HFFc6 (cell line): Measurements from ENCODE around the gene ATG16L2. TPM values are rescaled to one million over a fixed set of nuclear protein-coding genes. Genes with fewer than 3 reads are reported as not detected.

Experiments
- DNase-seq: peaks from one replicate; pipeline ENCODE4 v3.0.0-alpha.2; 2018
- H3K27ac Mint-ChIP-seq: 2 replicates; pipeline ENCODE4 v1.8.0; 2020; ENCODE audit warnings: mild to moderate bottlenecking, mixed read lengths
- H3K27me3 Mint-ChIP-seq: 2 replicates; pipeline ENCODE4 v1.8.0; 2021; ENCODE audit warnings: mild to moderate bottlenecking, moderate library complexity, mixed read lengths; ENCODE audit not compliant: insufficient read depth
- H3K36me3 Mint-ChIP-seq: 2 replicates; pipeline ENCODE4 v1.8.0; 2021; ENCODE audit warnings: low read depth, mixed read lengths
- H3K4me1 Mint-ChIP-seq: 2 replicates; pipeline ENCODE4 v1.8.0; 2020; ENCODE audit warnings: low read depth, mixed read lengths
- H3K4me3 Mint-ChIP-seq: 2 replicates; pipeline ENCODE4 v1.8.0; 2020; ENCODE audit warnings: mild to moderate bottlenecking, moderate library complexity, mixed read lengths
- H3K9me3 Mint-ChIP-seq: 2 replicates; pipeline ENCODE4 v1.8.0; 2020; ENCODE audit warnings: mild to moderate bottlenecking, mixed read lengths
- total RNA-seq, 6 experiments: library from RNA; stranded (reverse); fragmentation: NEBNext Ultra II Directional; extraction: Animal tissue kit (Norgen Biotek cat#: 25700); gene quantifications; 2 replicates in 1 of 6; 3 replicates in 5 of 6; pipeline ENCODE4 v1.2.3, GENCODE V29; 2021
- TF ChIP-seq, protein P1 (sequence below): fragments of 200-600 bp; sonication (generic); IDR thresholded peaks from 2 replicates; pipeline ENCODE4 v1.5.0; 2021; ENCODE audit warnings: antibody characterized with exemption, mild to moderate bottlenecking

The ATG16L2 gene
- total RNA-seq, 6 experiments from 2014 or later: 5.4 to 9.5 (median 7.6) TPM

DNA sequence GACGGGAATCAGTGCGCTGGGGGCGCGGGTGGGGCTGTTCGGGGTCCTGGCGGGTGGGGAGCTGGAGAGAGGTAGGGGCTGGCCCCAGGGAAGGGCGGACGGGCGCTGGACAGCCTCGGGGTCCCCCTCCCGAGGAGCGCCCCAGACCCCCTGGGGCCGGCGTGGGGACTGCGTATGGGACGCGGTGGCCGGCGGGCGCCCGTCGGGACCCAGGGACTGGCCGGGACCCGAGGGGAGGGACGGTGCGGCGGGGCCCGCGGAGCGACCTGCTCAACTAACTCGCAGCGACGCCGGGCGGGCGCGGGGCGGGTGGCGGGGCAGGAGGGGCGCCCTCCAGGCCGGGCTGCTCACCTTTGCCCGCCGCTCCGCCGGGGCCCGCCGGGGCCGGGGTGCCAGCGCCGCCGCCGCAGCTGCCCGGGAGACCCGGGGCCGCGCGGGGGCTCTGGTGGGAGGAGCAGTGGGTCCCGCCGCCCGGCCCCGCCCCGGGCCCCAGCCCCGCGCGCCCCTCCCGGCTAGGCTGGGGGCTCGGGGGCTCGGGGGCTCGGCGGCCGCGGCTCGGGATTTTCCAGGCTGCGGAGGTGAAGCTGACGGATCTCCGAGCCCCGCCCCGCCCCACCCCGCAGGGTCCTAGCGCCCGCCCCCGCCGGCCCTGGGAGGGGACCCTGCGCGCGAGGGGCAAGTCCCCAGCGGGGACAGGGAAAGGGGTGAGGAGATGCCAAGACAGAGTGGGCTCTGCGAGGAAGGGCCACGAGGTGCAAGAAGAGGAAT, 32.7 kb upstream of the ATG16L2 start:
- peaks cover 5% of the 10 kb centered on the region for H3K27me3 Mint-ChIP-seq
- peak overlapping the region; percentile 53 for H3K4me3 Mint-ChIP-seq
- H3K27ac Mint-ChIP-seq: no peak overlapping the region
- no peaks in the 10 kb centered on the region for H3K9me3 Mint-ChIP-seq
- no peaks in the 10 kb centered on the region for H3K36me3 Mint-ChIP-seq
- no peak for DNase-seq
- TF ChIP-seq, protein P1, sequence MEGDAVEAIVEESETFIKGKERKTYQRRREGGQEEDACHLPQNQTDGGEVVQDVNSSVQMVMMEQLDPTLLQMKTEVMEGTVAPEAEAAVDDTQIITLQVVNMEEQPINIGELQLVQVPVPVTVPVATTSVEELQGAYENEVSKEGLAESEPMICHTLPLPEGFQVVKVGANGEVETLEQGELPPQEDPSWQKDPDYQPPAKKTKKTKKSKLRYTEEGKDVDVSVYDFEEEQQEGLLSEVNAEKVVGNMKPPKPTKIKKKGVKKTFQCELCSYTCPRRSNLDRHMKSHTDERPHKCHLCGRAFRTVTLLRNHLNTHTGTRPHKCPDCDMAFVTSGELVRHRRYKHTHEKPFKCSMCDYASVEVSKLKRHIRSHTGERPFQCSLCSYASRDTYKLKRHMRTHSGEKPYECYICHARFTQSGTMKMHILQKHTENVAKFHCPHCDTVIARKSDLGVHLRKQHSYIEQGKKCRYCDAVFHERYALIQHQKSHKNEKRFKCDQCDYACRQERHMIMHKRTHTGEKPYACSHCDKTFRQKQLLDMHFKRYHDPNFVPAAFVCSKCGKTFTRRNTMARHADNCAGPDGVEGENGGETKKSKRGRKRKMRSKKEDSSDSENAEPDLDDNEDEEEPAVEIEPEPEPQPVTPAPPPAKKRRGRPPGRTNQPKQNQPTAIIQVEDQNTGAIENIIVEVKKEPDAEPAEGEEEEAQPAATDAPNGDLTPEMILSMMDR: no peak
- H3K4me1 Mint-ChIP-seq: no peaks in the 10 kb centered on the region

DNA sequence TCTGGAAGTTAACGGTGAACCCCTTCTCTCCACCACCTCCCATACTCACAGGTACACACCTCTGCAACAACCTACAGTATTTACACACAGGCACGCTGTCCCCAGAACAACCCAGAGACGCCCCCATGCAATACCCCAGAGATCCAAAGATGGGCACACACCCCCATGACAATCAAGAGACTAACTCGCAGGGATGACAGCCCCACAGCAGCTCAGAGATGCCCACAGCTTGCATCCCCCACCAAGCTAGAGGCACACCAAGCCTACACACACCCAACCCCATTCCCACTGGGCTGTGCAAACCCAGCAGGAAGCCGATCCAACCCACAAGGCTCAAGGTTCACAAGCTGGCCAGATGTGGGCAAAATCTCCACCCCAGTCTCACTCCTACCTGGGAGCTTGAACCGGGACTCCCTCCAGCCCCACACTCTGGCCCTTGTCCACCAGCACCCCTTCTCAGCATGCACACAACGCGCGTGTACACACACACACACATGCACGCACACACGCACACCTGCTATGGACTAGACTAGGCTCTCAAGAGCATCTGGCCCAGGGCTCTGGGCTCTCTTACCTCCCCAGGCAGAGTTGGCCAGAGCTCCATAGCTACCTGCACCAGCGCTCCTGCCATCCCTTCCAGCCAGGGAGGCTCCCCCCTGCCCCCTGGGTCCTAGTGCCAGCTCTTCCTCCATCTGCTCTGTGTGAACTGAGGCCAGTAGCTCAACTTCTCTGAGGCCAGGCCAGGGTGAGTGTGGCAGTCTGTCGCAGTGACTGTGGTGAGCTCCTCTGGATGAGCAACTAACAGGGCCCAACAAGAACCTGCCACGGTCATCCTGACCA, 31.9 kb upstream of the ATG16L2 start:
- peak overlapping the region; percentile 53 for H3K4me3 Mint-ChIP-seq
- TF ChIP-seq, protein P1: no peak

DNA sequence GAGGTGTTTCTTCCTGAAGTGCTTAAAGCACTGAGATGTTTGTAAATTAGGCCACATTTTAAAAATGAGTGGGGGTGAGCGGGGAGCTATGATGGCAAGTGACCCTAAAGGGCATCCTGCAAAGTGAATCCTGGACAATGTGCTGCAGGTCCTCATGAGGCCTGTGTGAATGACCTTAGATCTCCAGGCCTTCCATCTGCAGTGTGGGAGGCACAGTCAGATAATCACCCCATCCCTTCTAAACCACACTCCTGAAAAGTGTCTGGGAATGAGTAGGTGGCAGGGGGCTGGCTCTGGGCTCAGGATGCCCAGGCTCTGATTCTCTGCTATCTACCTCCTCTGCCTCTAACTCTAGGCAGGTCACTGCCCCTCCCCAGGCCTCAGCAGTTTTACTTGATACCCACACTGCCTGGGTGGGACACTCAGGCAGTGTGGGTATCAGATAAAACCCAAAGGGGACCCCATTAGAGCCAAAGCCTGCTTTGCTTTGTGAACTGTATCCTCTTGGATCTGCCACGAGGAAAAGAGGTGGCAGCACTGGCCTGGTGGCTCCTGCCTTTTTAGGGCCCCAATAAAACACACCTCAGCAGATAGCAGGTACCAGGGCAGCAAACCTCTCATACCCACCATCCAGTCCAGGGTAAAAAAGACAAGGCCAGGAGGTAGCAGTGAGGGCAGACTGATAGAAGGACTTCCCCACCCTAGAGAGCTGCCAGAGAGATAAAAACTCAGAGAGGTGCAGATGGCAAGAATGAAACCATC, 30.9 kb upstream of the ATG16L2 start:
- Mint-ChIP-seq H3K36me3 (no peaks in the 10 kb centered on the region), H3K4me1 (no peaks in the 10 kb centered on the region), H3K27me3 (peaks cover 6% of the 10 kb centered on the region), H3K9me3 (no peaks in the 10 kb centered on the region), H3K27ac (no peak overlapping the region), H3K4me3 (no peak overlapping the region)
- no peak for DNase-seq
- TF ChIP-seq, protein P1: no peak

More for the DNA sequence above, 31.9 kb upstream of the ATG16L2 start:
- Mint-ChIP-seq H3K27me3 (peaks cover 5% of the 10 kb centered on the region), H3K4me1 (no peaks in the 10 kb centered on the region), H3K27ac (no peak overlapping the region), H3K36me3 (no peaks in the 10 kb centered on the region), H3K9me3 (no peaks in the 10 kb centered on the region)
- no peak for DNase-seq

DNA sequence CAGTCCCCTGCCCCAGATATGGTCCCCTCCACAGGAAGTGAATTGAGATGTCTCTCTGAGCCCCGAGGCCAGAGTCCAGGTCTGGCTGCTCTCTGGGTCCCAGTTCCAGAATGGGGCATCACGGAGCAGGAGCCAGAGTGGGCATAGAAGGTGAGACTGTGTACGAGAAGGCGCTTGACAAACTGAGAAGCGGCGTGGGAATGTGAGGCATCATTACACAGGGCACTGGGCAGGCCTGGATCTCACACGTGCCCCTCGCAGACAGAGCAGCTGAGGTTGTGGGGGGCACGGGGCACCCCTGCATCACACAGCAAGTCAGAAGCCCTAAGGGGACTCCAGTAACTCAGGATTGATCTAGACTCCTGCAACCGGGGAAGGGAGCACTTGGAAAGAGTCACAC, 29.5 kb upstream of the ATG16L2 start:
- Mint-ChIP-seq H3K27ac (no peak overlapping the region), H3K9me3 (no peaks in the 10 kb centered on the region), H3K27me3 (peaks cover 6% of the 10 kb centered on the region), H3K4me3 (no peak overlapping the region), H3K4me1 (peaks cover 9% of the 10 kb centered on the region), H3K36me3 (no peaks in the 10 kb centered on the region)
- TF ChIP-seq, protein P1: no peak
- no peak for DNase-seq

DNA sequence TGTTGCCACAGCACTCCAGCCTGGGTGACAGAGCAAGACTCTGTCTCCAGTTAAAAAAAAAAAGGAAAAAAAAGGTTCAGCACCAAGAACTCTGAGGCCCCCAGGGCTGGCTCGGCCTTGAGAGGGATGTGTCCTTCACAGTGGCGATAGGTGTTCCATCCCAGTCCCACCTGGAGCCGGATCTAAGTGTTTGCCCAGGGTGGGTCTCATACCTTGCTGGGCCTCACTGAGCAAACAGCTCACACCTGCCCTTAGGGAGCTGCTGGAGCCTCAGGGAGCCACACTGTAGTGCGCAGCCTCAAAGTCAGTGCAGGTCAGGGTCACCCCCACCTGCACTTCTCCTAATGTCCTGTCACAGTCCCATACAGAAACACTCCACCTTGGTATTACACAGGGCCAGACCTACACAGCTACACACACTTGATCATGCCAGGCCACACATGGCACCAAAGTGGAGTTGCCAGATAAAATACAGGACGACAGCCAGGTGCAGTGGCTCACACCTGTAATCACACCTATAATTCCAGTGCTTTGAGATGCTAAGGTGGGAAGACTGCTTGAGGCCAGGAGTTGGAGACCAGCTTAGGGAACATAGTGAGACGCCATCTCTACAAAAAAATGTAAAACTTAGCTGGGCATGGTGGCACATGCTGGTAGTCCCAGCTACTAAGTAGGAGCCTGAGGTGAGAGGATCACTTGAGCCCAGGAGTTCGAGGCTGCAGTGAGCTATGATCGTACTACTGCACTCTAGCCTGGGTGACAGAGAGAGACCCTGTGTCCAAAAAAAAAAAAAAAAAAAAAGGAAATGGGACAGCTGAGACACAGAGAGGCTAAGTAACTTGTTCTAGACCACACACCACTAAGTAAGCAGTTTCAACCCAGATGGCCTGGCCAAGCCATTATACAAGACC, 27.7 kb upstream of the ATG16L2 start:
- Mint-ChIP-seq H3K9me3 (no peaks in the 10 kb centered on the region), H3K27me3 (peaks cover 6% of the 10 kb centered on the region), H3K4me3 (no peak overlapping the region), H3K4me1 (peaks cover 24% of the 10 kb centered on the region), H3K27ac (no peak overlapping the region), H3K36me3 (no peaks in the 10 kb centered on the region)
- TF ChIP-seq, protein P1: no peak
- DNase-seq: no peak
